ENCODE data around the gene S1PR1.

- TF ChIP-seq, protein P1, sequence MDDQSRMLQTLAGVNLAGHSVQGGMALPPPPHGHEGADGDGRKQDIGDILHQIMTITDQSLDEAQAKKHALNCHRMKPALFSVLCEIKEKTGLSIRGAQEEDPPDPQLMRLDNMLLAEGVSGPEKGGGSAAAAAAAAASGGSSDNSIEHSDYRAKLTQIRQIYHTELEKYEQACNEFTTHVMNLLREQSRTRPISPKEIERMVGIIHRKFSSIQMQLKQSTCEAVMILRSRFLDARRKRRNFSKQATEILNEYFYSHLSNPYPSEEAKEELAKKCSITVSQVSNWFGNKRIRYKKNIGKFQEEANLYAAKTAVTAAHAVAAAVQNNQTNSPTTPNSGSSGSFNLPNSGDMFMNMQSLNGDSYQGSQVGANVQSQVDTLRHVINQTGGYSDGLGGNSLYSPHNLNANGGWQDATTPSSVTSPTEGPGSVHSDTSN (CRISPR knock-in tag; IDR thresholded peaks at IDR 0.05; ENCODE audit: borderline replicate concordance) = no peak
- TF ChIP-seq NCOA1 (CRISPR knock-in tag; IDR thresholded peaks at IDR 0.05) (no peak), ZFP82 (CRISPR knock-in tag; IDR thresholded peaks at IDR 0.05; ENCODE audit: borderline replicate concordance) (no peak), ATF7 (IDR thresholded peaks at IDR 0.05) (no peak), ATF7 (CRISPR knock-in tag; IDR thresholded peaks at IDR 0.05) (no peak), POLR2A (IDR thresholded peaks at IDR 0.05; ENCODE audit: insufficient read depth in 1 of 2, low read depth in 2 of 2, low read length in 2 of 2) (no peak), TOE1 (CRISPR knock-in tag; IDR thresholded peaks at IDR 0.05) (no peak), ZFP62 (CRISPR knock-in tag; IDR thresholded peaks at IDR 0.05) (no peak), ZNF282 (IDR thresholded peaks at IDR 0.05; ENCODE audit: partially characterized antibody) (no peak), TAF1 (CRISPR knock-in tag; IDR thresholded peaks at IDR 0.05) (no peak), ZNF431 (CRISPR knock-in tag; IDR thresholded peaks at IDR 0.05; ENCODE audit: borderline replicate concordance, low read depth) (no peak)
- TF ChIP-seq, protein P2, sequence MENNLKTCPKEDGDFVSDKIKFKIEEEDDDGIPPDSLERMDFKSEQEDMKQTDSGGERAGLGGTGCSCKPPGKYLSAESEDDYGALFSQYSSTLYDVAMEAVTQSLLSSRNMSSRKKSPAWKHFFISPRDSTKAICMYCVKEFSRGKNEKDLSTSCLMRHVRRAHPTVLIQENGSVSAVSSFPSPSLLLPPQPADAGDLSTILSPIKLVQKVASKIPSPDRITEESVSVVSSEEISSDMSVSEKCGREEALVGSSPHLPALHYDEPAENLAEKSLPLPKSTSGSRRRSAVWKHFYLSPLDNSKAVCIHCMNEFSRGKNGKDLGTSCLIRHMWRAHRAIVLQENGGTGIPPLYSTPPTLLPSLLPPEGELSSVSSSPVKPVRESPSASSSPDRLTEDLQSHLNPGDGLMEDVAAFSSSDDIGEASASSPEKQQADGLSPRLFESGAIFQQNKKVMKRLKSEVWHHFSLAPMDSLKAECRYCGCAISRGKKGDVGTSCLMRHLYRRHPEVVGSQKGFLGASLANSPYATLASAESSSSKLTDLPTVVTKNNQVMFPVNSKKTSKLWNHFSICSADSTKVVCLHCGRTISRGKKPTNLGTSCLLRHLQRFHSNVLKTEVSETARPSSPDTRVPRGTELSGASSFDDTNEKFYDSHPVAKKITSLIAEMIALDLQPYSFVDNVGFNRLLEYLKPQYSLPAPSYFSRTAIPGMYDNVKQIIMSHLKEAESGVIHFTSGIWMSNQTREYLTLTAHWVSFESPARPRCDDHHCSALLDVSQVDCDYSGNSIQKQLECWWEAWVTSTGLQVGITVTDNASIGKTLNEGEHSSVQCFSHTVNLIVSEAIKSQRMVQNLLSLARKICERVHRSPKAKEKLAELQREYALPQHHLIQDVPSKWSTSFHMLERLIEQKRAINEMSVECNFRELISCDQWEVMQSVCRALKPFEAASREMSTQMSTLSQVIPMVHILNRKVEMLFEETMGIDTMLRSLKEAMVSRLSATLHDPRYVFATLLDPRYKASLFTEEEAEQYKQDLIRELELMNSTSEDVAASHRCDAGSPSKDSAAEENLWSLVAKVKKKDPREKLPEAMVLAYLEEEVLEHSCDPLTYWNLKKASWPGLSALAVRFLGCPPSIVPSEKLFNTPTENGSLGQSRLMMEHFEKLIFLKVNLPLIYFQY (CRISPR knock-in tag; IDR thresholded peaks at IDR 0.05; ENCODE audit: borderline replicate concordance) = no peak
- TF ChIP-seq, protein P3, sequence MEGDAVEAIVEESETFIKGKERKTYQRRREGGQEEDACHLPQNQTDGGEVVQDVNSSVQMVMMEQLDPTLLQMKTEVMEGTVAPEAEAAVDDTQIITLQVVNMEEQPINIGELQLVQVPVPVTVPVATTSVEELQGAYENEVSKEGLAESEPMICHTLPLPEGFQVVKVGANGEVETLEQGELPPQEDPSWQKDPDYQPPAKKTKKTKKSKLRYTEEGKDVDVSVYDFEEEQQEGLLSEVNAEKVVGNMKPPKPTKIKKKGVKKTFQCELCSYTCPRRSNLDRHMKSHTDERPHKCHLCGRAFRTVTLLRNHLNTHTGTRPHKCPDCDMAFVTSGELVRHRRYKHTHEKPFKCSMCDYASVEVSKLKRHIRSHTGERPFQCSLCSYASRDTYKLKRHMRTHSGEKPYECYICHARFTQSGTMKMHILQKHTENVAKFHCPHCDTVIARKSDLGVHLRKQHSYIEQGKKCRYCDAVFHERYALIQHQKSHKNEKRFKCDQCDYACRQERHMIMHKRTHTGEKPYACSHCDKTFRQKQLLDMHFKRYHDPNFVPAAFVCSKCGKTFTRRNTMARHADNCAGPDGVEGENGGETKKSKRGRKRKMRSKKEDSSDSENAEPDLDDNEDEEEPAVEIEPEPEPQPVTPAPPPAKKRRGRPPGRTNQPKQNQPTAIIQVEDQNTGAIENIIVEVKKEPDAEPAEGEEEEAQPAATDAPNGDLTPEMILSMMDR (CRISPR knock-in tag; IDR thresholded peaks at IDR 0.05) = no peak
- TF ChIP-seq, protein P4, sequence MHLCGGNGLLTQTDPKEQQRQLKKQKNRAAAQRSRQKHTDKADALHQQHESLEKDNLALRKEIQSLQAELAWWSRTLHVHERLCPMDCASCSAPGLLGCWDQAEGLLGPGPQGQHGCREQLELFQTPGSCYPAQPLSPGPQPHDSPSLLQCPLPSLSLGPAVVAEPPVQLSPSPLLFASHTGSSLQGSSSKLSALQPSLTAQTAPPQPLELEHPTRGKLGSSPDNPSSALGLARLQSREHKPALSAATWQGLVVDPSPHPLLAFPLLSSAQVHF (CRISPR knock-in tag; IDR thresholded peaks at IDR 0.05) = no peak
Observed at GRCh38 chr1:101239095-101240040, 2.5 kb downstream of the S1PR1 start.
